GM06990 (cell line): ENCODE data around the gene KSR1.
A peak's percentile ranks its signal among the peaks of the same experiment; 100 is the strongest.
"Not testable (repeated sequence)": the region's sequence is repeated elsewhere in the genome, so short reads cannot be mapped to it uniquely, and the experiment has no call there.

ENCODE experiments used
- DNase-seq: peaks from one replicate; pipeline ENCODE4 v3.0.0-alpha.2; 2011; ENCODE audit not compliant: insufficient read length; ENCODE audit errors: extremely low read depth
- H3K27me3 ChIP-seq: replicated peaks from 2 replicates; pipeline ENCODE4 v1.6.0; 2011; ENCODE audit warnings: low read length; ENCODE audit not compliant: control insufficient read depth, insufficient read depth
- H3K36me3 ChIP-seq: 2 replicates; pipeline ENCODE4 v1.5.1; 2011; ENCODE audit warnings: low read length; ENCODE audit not compliant: control insufficient read depth, insufficient read depth
- H3K4me3 ChIP-seq: replicated peaks from 2 replicates; pipeline ENCODE4 v1.5.1; 2011; ENCODE audit warnings: low read depth, mild to moderate bottlenecking, control low read depth, low read length
- TF ChIP-seq, protein P1 (sequence below): IDR thresholded peaks from 2 replicates; pipeline ENCODE4 v1.5.1; 2011; ENCODE audit warnings: low read length, control low read depth, mild to moderate bottlenecking, inconsistent platforms; ENCODE audit not compliant: insufficient read depth, poor library complexity, severe bottlenecking

KSR1 gene

DNA sequence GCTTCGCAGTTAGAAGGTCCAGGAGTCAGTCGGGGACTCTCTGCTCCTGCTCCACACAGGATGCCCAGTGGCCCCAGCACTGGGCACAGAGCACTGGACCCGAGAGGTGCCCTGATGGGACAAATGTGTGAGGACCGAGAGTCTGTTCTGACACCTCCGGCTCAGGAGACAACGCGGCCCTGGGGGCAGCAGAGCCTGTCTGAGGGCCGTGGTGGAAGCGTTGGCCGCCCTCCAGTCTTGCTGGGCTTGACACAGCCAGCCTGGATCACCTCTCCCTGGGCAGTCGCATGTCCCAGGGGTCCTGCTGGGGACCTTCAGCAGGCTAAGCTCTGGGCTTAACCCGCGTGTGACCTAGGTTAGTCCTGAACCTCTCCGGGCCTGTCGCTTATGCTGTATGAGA lies 197.9 kb downstream of the KSR1 start:
- TF ChIP-seq, protein P1, sequence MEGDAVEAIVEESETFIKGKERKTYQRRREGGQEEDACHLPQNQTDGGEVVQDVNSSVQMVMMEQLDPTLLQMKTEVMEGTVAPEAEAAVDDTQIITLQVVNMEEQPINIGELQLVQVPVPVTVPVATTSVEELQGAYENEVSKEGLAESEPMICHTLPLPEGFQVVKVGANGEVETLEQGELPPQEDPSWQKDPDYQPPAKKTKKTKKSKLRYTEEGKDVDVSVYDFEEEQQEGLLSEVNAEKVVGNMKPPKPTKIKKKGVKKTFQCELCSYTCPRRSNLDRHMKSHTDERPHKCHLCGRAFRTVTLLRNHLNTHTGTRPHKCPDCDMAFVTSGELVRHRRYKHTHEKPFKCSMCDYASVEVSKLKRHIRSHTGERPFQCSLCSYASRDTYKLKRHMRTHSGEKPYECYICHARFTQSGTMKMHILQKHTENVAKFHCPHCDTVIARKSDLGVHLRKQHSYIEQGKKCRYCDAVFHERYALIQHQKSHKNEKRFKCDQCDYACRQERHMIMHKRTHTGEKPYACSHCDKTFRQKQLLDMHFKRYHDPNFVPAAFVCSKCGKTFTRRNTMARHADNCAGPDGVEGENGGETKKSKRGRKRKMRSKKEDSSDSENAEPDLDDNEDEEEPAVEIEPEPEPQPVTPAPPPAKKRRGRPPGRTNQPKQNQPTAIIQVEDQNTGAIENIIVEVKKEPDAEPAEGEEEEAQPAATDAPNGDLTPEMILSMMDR, result no peak
- Histone ChIP-seq H3K36me3 (peaks cover 3% of the 10 kb centered on the region), H3K4me3 (no peak overlapping the region), H3K27me3 (no peaks in the 10 kb centered on the region)
- no peak for DNase-seq

DNA sequence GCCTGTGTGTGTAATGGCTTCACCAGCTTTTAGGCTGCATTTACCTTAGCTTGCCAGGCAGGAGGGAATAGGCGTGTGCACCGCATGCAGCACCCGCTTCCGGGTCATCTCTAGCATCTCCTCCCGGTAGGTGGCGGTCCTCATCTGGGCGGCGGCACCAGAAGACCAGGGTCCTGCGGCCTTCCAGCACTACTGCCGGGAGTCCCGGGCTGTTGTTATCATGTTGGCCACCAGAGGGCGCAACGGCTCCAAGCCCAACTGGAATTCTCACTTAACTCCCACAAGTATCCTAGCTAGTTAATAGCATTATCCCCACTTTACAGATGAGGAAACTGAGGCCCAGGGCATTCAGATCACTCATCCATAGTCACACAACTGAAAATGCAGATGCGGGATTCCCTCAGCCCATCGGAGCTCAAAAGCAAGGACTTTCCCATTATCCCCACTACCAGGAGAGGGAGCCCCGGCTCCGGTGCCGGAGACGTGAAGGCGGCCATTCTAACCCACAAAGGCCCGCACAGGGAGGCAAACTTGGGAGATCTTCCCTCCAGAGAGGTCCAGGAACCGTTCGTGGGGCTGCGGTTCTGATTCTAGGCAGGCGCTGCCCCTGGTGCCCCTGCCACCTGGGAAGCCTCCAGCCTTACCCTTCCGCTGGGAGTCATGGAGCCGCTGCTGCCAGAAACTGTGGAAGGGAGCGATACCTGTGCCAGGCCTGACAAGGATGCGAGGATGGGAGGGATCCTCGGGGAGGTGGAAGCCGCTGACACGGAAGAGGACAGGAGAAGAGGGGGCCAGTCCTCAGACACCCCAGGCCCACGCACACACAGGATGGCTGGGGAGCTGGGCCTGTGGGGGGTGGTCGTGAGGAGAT lies 198.6 kb downstream of the KSR1 start:
- H3K4me3 ChIP-seq, result no peak overlapping the region
- H3K36me3 ChIP-seq, result peaks cover 1% of the 10 kb centered on the region
- H3K27me3 ChIP-seq, result no peaks in the 10 kb centered on the region
- TF ChIP-seq, protein P1, result peak; percentile 89
- DNase-seq, result peak; percentile 77

DNA sequence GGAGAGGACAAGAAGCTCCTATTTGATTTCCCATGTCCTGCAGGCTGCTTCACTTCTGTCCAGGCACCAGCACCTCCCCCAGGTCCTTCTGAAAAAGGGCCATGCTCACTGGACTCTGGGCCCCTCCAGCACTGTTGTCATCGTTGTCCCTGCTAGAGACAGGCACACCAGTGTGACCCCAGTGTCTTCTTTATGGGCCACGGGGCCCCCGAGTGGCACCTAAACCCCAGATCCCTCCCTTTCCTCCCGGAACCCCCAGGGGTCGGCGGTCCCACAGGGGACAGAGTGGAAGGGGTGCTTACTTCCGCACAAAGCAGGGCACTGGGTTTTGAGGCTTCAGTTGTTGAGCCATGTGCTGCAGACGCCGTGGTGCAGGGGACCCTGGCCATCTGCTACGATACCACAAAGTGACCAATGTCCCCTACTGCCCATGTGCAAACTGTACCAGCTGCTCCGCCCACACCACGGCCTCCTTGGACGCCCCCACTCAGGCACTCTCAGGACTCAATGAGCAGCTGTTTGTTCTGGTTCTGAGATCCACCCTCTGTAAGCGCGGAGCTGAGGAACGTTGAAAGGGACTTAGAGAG lies 199.4 kb downstream of the KSR1 start:
- H3K36me3 ChIP-seq, H3K27me3 ChIP-seq, H3K4me3 ChIP-seq, DNase-seq: not testable (repeated sequence)

DNA sequence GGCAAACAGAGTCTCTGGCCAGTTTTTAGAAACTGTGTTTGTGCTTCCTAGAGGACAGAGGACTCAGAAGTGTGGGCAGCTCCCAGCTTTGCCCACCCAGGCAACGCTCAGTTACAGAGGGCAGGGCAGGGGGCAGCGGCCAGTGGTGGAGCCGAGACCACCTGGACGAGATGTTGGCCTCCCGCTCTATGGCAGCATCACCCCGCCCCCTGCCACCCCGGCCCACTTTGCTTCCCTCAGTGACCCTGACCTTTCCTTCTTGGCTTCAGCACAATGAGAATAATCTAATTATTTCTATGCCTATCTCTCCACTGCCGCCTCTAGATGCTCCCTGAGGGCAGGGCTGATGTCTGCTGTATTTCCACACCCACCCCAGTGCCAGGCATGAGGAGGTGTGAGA lies 200.4 kb downstream of the KSR1 start:
- H3K4me3 ChIP-seq, H3K27me3 ChIP-seq, H3K36me3 ChIP-seq, DNase-seq: not testable (repeated sequence)

DNA sequence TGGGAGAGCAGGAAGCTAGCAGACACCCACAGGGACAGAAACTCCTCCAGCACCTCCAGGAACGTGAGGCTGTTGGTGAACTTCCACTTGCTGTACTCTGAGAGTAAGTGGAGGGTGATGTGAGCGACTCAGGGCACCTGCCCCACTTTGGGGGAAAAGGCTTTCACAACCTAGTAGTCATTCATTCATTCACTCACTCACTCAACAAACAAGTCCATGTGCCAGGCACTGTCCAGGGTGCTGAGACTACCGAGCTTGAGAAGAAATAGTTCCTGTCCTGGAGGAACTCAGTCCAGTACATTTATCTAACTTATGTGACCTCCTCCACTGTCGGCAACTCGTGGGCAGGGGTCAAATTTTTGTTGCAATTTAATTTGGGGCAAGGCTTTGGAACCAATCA lies 201.4 kb downstream of the KSR1 start:
- no peak for DNase-seq
- Histone ChIP-seq H3K4me3 (no peak overlapping the region), H3K36me3 (no peaks in the 10 kb centered on the region), H3K27me3 (no peaks in the 10 kb centered on the region; the same call in 1 of the 2 replicates)
- TF ChIP-seq, protein P1, result no peak

DNA sequence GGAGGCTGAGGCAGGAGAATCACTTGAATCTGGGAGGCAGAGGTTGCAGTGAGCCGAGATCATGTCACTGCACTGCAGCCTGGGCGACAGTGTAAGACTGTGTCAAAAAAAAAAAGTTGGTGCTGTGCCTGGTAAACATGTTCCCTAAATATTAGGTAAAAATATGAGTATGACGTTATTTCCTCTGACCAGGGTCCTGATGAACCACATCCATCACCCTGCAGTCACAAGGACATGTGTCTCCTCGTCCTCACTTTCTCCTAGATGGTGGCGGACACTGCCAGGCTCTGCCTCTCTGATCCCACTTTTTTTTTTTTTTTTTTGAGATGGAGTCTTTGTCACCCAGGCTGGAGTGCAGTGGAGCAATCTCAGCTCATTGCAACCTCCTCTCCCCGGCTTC lies 203.4 kb downstream of the KSR1 start:
- TF ChIP-seq, protein P1, result no peak
- Histone ChIP-seq H3K4me3 (no peak overlapping the region), H3K27me3 (no peaks in the 10 kb centered on the region; the same call in 1 of the 2 replicates), H3K36me3 (no peaks in the 10 kb centered on the region)
- DNase-seq, result no peak
